Adrenal gland (tissue), 5 donors: ENCODE results near the gene AGBL5.

ENCODE experiments used
- CTCF ChIP-seq, 6 experiments: fragments of 450-650 bp in 4 of 6; fragments of 200-600 bp in 2 of 6; sonication (generic) in 1 of 6; IDR thresholded peaks; 1 replicate in 5 of 6; 2 replicates in 1 of 6; pipeline versions ENCODE4 v1.5.1 to v1.8.0; 2016 to 2021; ENCODE audit warnings: antibody characterized with exemption in 6 of 6, mild to moderate bottlenecking in 2 of 6, moderate library complexity in 1 of 6
- POLR2A ChIP-seq, 2 donors: fragments of 450-650 bp; IDR thresholded peaks; one replicate each; pipeline ENCODE4 v1.6.1; 2017; ENCODE audit warnings: antibody characterized with exemption in 2 of 2, mild to moderate bottlenecking in 2 of 2, moderate library complexity in 1 of 2
- donor health status: DM: no; HTN: no; CAD: no.

DNA sequence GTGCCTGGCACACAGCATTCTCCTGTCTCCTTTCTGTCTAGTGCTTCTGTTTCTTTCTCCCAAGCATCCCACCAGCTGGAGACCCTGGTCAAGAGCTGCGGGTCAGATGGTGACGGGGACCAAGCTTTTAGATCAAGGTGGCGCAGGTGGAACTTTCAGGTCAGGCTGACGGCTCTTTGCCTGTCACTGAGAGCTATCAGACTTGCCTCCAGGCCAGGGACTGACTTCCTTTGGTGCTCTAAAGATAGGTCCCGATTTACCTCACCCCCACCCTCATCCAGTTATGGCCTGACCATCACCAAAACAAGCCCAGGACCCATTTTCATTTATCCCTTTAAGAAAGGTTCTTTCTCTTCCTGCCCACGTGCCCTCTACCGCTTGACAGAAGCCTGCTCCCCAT is 25.8 kb downstream of the AGBL5 start:
- TF ChIP-seq CTCF (IDR thresholded peaks at IDR 0.05) (no peak), POLR2A (IDR thresholded peaks at IDR 0.05) (no peak)
